Measurements from ENCODE around the gene GPRC5B. TPM values are rescaled to one million over a fixed set of nuclear protein-coding genes. Genes with fewer than 3 reads are reported as not detected.

Gene GPRC5B
- total RNA-seq, 3 donors from 2014 or later (not counting 1 experiment from before 2014, with no cell fraction given), result not detected

- no peaks in the 10 kb centered on the region for H3K9me3 ChIP-seq (ENCODE audit: control insufficient read depth, insufficient read depth, low read length)
- ATAC-seq, result no peak
- no peaks in the 10 kb centered on the region for H3K27me3 ChIP-seq (ENCODE audit: control insufficient read depth, insufficient read depth, low read length)
- Mint-ChIP-seq H3K4me1 (peaks cover 7 to 10% of the 10 kb centered on the region in 2 donors), H3K9me3 (no peaks in the 10 kb centered on the region), H3K27ac (no peak overlapping the region), H3K36me3 (no peaks in the 10 kb centered on the region), H3K4me3 (no peak overlapping the region), H3K27me3 (ENCODE audit: low read depth in 2 of 2) (peaks cover 12 to 20% of the 10 kb centered on the region in 2 donors)
- no peak overlapping the region for H3K27ac ChIP-seq (ENCODE audit: low read length)
- no peaks in the 10 kb centered on the region for H3K36me3 ChIP-seq (ENCODE audit: control insufficient read depth, insufficient read depth, low read length)
- no peak overlapping the region for H3K4me3 ChIP-seq (ENCODE audit: low read length)
- intact Hi-C loops (cut with micrococcal nuclease), result loop anchor here (5.0 to 10.0 kb wide), 3 partner anchors 392 to 795 kb away; no protein-coding TSS in a partner anchor
- peaks cover 7% of the 10 kb centered on the region for H3K4me1 ChIP-seq (ENCODE audit: control insufficient read depth, insufficient read depth, low read length)
- DNase-seq, result no peak
- no peak for TF ChIP-seq CTCF (IDR thresholded peaks at IDR 0.05)
- WGBS (ENCODE audit: insufficient coverage), result no CpG with 5 or more reads among the region's 2 CpGs
Observed at GRCh38 chr16:19909750-19910322, 25.2 kb upstream of the GPRC5B start.

- peaks cover 12 to 20% of the 10 kb centered on the region in 2 donors for H3K27me3 Mint-ChIP-seq (ENCODE audit: low read depth in 2 of 2)
- H3K9me3 ChIP-seq (ENCODE audit: control insufficient read depth, insufficient read depth, low read length), result no peaks in the 10 kb centered on the region
- H3K36me3 ChIP-seq (ENCODE audit: control insufficient read depth, insufficient read depth, low read length), result no peaks in the 10 kb centered on the region
- H3K27me3 ChIP-seq (ENCODE audit: control insufficient read depth, insufficient read depth, low read length), result no peaks in the 10 kb centered on the region
- ATAC-seq (no peak), DNase-seq (no peak)
- no peak overlapping the region for H3K4me3 Mint-ChIP-seq
- 89% methylated on average over 1 of the region's 1 CpG for WGBS (ENCODE audit: insufficient coverage)
- H3K4me1 Mint-ChIP-seq, result peaks cover 7 to 10% of the 10 kb centered on the region in 2 donors
- H3K27ac Mint-ChIP-seq, result no peak overlapping the region
- H3K27ac ChIP-seq (ENCODE audit: low read length), result no peak overlapping the region
- H3K36me3 Mint-ChIP-seq, result no peaks in the 10 kb centered on the region
- intact Hi-C loops (cut with micrococcal nuclease), result loop anchor here (5.0 to 10.0 kb wide), 3 partner anchors 393 to 796 kb away; no protein-coding TSS in a partner anchor
- no peaks in the 10 kb centered on the region for H3K9me3 Mint-ChIP-seq
- peaks cover 7% of the 10 kb centered on the region for H3K4me1 ChIP-seq (ENCODE audit: control insufficient read depth, insufficient read depth, low read length)
- no peak overlapping the region for H3K4me3 ChIP-seq (ENCODE audit: low read length)
- TF ChIP-seq CTCF (IDR thresholded peaks at IDR 0.05), result no peak
Observed at GRCh38 chr16:19908921-19909320, 24.3 kb upstream of the GPRC5B start.

- Mint-ChIP-seq H3K4me1 (peaks cover 7 to 10% of the 10 kb centered on the region in 2 donors), H3K27me3 (ENCODE audit: low read depth in 2 of 2) (peaks cover 14 to 20% of the 10 kb centered on the region in 2 donors), H3K9me3 (no peaks in the 10 kb centered on the region), H3K4me3 (peak overlapping the region; percentile 59), H3K36me3 (no peaks in the 10 kb centered on the region), H3K27ac (no peak overlapping the region)
- Histone ChIP-seq H3K4me3 (ENCODE audit: low read length) (no peak overlapping the region), H3K36me3 (ENCODE audit: control insufficient read depth, insufficient read depth, low read length) (no peaks in the 10 kb centered on the region), H3K9me3 (ENCODE audit: control insufficient read depth, insufficient read depth, low read length) (no peaks in the 10 kb centered on the region), H3K27me3 (ENCODE audit: control insufficient read depth, insufficient read depth, low read length) (no peaks in the 10 kb centered on the region), H3K4me1 (ENCODE audit: control insufficient read depth, insufficient read depth, low read length) (peaks cover 7% of the 10 kb centered on the region), H3K27ac (ENCODE audit: low read length) (no peak overlapping the region)
- ATAC-seq (peak; percentile 93 to 99 (median 95)), DNase-seq (peak; percentile 44 to 82)
- TF ChIP-seq CTCF (IDR thresholded peaks at IDR 0.05), result peak; percentile 88
- 25% methylated on average over 24 of the region's 24 CpGs for WGBS (ENCODE audit: insufficient coverage)
- intact Hi-C loops (cut with micrococcal nuclease), result loop anchor here (5.0 to 10.0 kb wide), 3 partner anchors 395 to 797 kb away; no protein-coding TSS in a partner anchor
Observed at GRCh38 chr16:19907161-19907992, 22.7 kb upstream of the GPRC5B start.

All from natural killer cell (primary cell).